ENCODE measurements around the gene ANO10.
"Not testable (repeated sequence)": the region's sequence is repeated elsewhere in the genome, so short reads cannot be mapped to it uniquely, and the experiment has no call there.

ANO10 gene

GRCh38 chr3:43372007-43372740, 249.6 kb downstream of the ANO10 start:
- no peak for DNase-seq (ENCODE audit: low spot score)

- no peak for DNase-seq (ENCODE audit: low spot score)
These were observed 250.3 kb downstream of the ANO10 start for GRCh38 chr3:43371494-43371893.

- no peak for DNase-seq (ENCODE audit: low spot score)
These were observed 251.4 kb downstream of the ANO10 start for GRCh38 chr3:43370293-43370980.

- no peak for DNase-seq (ENCODE audit: low spot score)
These were observed 252.2 kb downstream of the ANO10 start for GRCh38 chr3:43369404-43370292.

GRCh38 chr3:43366885-43367284, 254.9 kb downstream of the ANO10 start:
- DNase-seq (ENCODE audit: low spot score), result no peak

GRCh38 chr3:43366481-43366880, 255.3 kb downstream of the ANO10 start:
- DNase-seq (ENCODE audit: low spot score), result no peak

GRCh38 chr3:43365601-43366305, 256.1 kb downstream of the ANO10 start:
- no peak for DNase-seq (ENCODE audit: low spot score)

- no peak for DNase-seq (ENCODE audit: low spot score)
These were observed 256.9 kb downstream of the ANO10 start for GRCh38 chr3:43364926-43365325.

GRCh38 chr3:43364494-43364893, 257.3 kb downstream of the ANO10 start:
- no peak for DNase-seq (ENCODE audit: low spot score)

GRCh38 chr3:43363621-43364266, 258.1 kb downstream of the ANO10 start:
- DNase-seq (ENCODE audit: low spot score), result no peak

GRCh38 chr3:43362961-43363360, 258.9 kb downstream of the ANO10 start:
- no peak for DNase-seq (ENCODE audit: low spot score)

- DNase-seq (ENCODE audit: low spot score), result no peak
These were observed 259.6 kb downstream of the ANO10 start for GRCh38 chr3:43362183-43362582.

- DNase-seq (ENCODE audit: low spot score), result no peak
These were observed 260.7 kb downstream of the ANO10 start for GRCh38 chr3:43361077-43361476.

GRCh38 chr3:43356033-43356432, 265.8 kb downstream of the ANO10 start:
- DNase-seq (ENCODE audit: low spot score), result not testable (repeated sequence)

- no peak for DNase-seq (ENCODE audit: low spot score)
These were observed 267.7 kb downstream of the ANO10 start for GRCh38 chr3:43353923-43354670.

GRCh38 chr3:43353393-43353792, 268.4 kb downstream of the ANO10 start:
- no peak for DNase-seq (ENCODE audit: low spot score)

GRCh38 chr3:43349716-43350115, 272.1 kb downstream of the ANO10 start:
- no peak for DNase-seq (ENCODE audit: low spot score)

GRCh38 chr3:43348852-43349574, 272.8 kb downstream of the ANO10 start:
- no peak for DNase-seq (ENCODE audit: low spot score)

GRCh38 chr3:43348350-43348749, 273.5 kb downstream of the ANO10 start:
- DNase-seq (ENCODE audit: low spot score), result no peak

- no peak for DNase-seq (ENCODE audit: low spot score)
These were observed 274.0 kb downstream of the ANO10 start for GRCh38 chr3:43347774-43348173.

All from iPS-NIHi11 (cell line).